Prostate gland (tissue), 2 donors: ENCODE results near the gene WARS2.

Experiments
- POLR2AphosphoS5 ChIP-seq: sonication (generic); formaldehyde crosslinking; IDR thresholded peaks from one replicate; pipeline ENCODE4 v1.6.1; 2017; ENCODE audit warnings: antibody characterized with exemption
- TF ChIP-seq, protein P1 (sequence below), 4 experiments: fragments of 200-600 bp in 2 of 4; fragments of 450-650 bp in 2 of 4; sonication (generic) in 2 of 4; IDR thresholded peaks; 1 replicate in 3 of 4; 2 replicates in 1 of 4; pipeline ENCODE4 v1.5.1; 2016 to 2019; ENCODE audit warnings: antibody characterized with exemption in 4 of 4, mild to moderate bottlenecking in 2 of 4, moderate library complexity in 2 of 4

DNA sequence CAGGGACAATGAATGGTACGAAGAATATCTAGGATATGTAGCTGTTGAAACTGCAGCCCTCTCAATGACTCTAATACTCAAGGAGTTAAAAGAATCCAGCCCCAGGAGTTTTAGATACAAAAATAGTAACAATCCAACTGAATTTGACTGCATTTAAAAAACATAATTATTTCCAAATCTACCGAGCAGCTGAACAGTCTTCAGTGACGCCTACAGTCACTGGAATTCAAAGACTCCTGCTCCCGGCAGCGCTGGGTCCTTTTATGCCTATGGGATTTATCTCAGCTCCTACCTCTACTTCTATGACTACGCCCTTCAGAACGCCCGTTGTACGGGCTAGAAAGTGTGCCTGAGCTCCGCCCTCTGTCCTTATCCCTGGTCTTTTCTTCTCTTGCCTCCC is 55.7 kb downstream of the WARS2 start:
- TF ChIP-seq, protein P1, sequence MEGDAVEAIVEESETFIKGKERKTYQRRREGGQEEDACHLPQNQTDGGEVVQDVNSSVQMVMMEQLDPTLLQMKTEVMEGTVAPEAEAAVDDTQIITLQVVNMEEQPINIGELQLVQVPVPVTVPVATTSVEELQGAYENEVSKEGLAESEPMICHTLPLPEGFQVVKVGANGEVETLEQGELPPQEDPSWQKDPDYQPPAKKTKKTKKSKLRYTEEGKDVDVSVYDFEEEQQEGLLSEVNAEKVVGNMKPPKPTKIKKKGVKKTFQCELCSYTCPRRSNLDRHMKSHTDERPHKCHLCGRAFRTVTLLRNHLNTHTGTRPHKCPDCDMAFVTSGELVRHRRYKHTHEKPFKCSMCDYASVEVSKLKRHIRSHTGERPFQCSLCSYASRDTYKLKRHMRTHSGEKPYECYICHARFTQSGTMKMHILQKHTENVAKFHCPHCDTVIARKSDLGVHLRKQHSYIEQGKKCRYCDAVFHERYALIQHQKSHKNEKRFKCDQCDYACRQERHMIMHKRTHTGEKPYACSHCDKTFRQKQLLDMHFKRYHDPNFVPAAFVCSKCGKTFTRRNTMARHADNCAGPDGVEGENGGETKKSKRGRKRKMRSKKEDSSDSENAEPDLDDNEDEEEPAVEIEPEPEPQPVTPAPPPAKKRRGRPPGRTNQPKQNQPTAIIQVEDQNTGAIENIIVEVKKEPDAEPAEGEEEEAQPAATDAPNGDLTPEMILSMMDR (IDR thresholded peaks at IDR 0.05) = no peak
- TF ChIP-seq POLR2AphosphoS5 = no peak
